Middle frontal gyrus (tissue), 1 donor: ENCODE results near the gene ARHGAP6.

Experiments
- DNase-seq: peaks from one replicate; pipeline ENCODE4 v3.0.0-alpha.2; 2015; ENCODE audit warnings: low spot score; ENCODE audit errors: extremely low spot score

Gene ARHGAP6

GRCh38 chrX:11309220-11309619 lies 356.5 kb downstream of the ARHGAP6 start:
- no peak for DNase-seq

GRCh38 chrX:11305641-11306040 lies 360.1 kb downstream of the ARHGAP6 start:
- DNase-seq = no peak

GRCh38 chrX:11304829-11305228 lies 360.9 kb downstream of the ARHGAP6 start:
- DNase-seq = no peak

GRCh38 chrX:11298600-11298999 lies 367.1 kb downstream of the ARHGAP6 start:
- DNase-seq = no peak

GRCh38 chrX:11296051-11296450 lies 369.7 kb downstream of the ARHGAP6 start:
- no peak for DNase-seq

- no peak for DNase-seq
Observed at GRCh38 chrX:11293113-11293512, 372.6 kb downstream of the ARHGAP6 start, which contains the start of gene AMELX. AMELX (plus strand) TSS chrX:11293413; CDS start chrX:11294789, 1,376 bp downstream.

- no peak for DNase-seq
Observed at GRCh38 chrX:11290416-11291102, 375.2 kb downstream of the ARHGAP6 start.

GRCh38 chrX:11287505-11287904 lies 378.2 kb downstream of the ARHGAP6 start:
- no peak for DNase-seq

GRCh38 chrX:11285651-11286050 lies 380.1 kb downstream of the ARHGAP6 start:
- DNase-seq = no peak

- DNase-seq = no peak
Observed at GRCh38 chrX:11282043-11282442, 383.7 kb downstream of the ARHGAP6 start.

- no peak for DNase-seq
Observed at GRCh38 chrX:11273544-11273943, 392.2 kb downstream of the ARHGAP6 start.

- DNase-seq = no peak
Observed at GRCh38 chrX:11272863-11273262, 392.9 kb downstream of the ARHGAP6 start.

- no peak for DNase-seq
Observed at GRCh38 chrX:11272290-11272689, 393.4 kb downstream of the ARHGAP6 start.

GRCh38 chrX:11269996-11270395 lies 395.7 kb downstream of the ARHGAP6 start:
- no peak for DNase-seq

- DNase-seq = no peak
Observed at GRCh38 chrX:11269006-11269405, 396.7 kb downstream of the ARHGAP6 start.

- DNase-seq = no peak
Observed at GRCh38 chrX:11267425-11267824, 398.3 kb downstream of the ARHGAP6 start.

- no peak for DNase-seq
Observed at GRCh38 chrX:11266573-11267003, 399.1 kb downstream of the ARHGAP6 start.

- no peak for DNase-seq
Observed at GRCh38 chrX:11265352-11265751, 400.4 kb downstream of the ARHGAP6 start.

GRCh38 chrX:11264925-11265324 lies 400.8 kb downstream of the ARHGAP6 start:
- no peak for DNase-seq

- no peak for DNase-seq
Observed at GRCh38 chrX:11261260-11261659, 404.5 kb downstream of the ARHGAP6 start.

GRCh38 chrX:11259437-11259836 lies 406.3 kb downstream of the ARHGAP6 start:
- no peak for DNase-seq

GRCh38 chrX:11257711-11258110 lies 408.0 kb downstream of the ARHGAP6 start:
- DNase-seq = no peak

GRCh38 chrX:11257290-11257689 lies 408.4 kb downstream of the ARHGAP6 start:
- DNase-seq = no peak
